Endothelial cell (in vitro differentiated cells): ENCODE data around the gene MAN2B2. TPM values are rescaled to one million over a fixed set of nuclear protein-coding genes. Genes with fewer than 3 reads are reported as not detected.

Source experiments
- DNase-seq: peaks from one replicate; pipeline ENCODE4 v3.0.0; 2021; ENCODE audit warnings: low spot score
- H3K27ac Mint-ChIP-seq: one replicate; pipeline ENCODE4 v1.8.0; 2021; ENCODE audit warnings: mixed read lengths, inconsistent platforms; ENCODE audit not compliant: unreplicated experiment
- H3K27me3 Mint-ChIP-seq: one replicate; pipeline ENCODE4 v1.8.0; 2021; ENCODE audit warnings: mild to moderate bottlenecking, moderate library complexity, mixed read lengths, inconsistent platforms; ENCODE audit not compliant: unreplicated experiment
- H3K36me3 Mint-ChIP-seq: one replicate; pipeline ENCODE4 v1.8.0; 2021; ENCODE audit warnings: mild to moderate bottlenecking, low read depth, mixed read lengths, inconsistent platforms; ENCODE audit not compliant: unreplicated experiment
- H3K4me1 Mint-ChIP-seq: one replicate; pipeline ENCODE4 v1.8.0; 2021; ENCODE audit warnings: mild to moderate bottlenecking, mixed read lengths, inconsistent platforms; ENCODE audit not compliant: unreplicated experiment
- H3K4me3 Mint-ChIP-seq: one replicate; pipeline ENCODE4 v1.8.0; 2021; ENCODE audit warnings: mild to moderate bottlenecking, mixed read lengths, inconsistent platforms; ENCODE audit not compliant: unreplicated experiment
- H3K9me3 Mint-ChIP-seq: one replicate; pipeline ENCODE4 v1.8.0; 2021; ENCODE audit warnings: mixed read lengths, inconsistent platforms; ENCODE audit not compliant: unreplicated experiment
- CTCF ChIP-seq: fragments of 200-600 bp; sonication (generic); IDR thresholded peaks from one replicate; pipeline ENCODE4 v1.5.0; 2021; ENCODE audit warnings: antibody characterized with exemption; ENCODE audit not compliant: unreplicated experiment
- total RNA-seq: library from RNA; stranded (reverse); fragmentation: NEBNext Ultra II Directional; extraction: Animal tissue kit (Norgen Biotek cat#: 25700); gene quantifications from one replicate; pipeline ENCODE4 v1.2.1, GENCODE V29; 2021; ENCODE audit not compliant: unreplicated experiment

The MAN2B2 gene
- total RNA-seq, 1 donor from 2014 or later: 12.5 TPM

DNA sequence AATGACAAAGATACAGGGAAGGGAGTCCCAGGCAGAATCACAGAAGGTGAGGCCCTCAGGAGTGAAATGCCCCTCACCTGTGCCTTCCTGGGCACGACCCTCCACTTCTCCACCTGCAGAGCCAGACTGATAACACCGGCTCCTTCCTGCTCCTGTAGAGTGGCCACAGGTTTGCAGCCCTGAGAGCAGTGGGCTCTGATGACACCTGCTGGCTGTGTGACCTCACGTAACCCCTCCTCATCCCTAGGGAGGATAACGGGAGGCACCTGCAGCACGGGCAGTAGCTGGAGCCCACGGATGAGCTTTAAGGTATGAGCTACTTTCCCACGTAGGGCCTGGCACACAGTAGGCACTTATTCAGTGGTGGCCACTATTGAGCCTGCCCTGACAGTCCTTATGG, 25.5 kb upstream of the MAN2B2 start:
- Mint-ChIP-seq H3K27ac (no peak overlapping the region), H3K27me3 (peaks cover 4% of the 10 kb centered on the region), H3K4me1 (no peaks in the 10 kb centered on the region), H3K4me3 (no peak overlapping the region), H3K36me3 (no peaks in the 10 kb centered on the region), H3K9me3 (no peaks in the 10 kb centered on the region)
- no peak for TF ChIP-seq CTCF
- no peak for DNase-seq

DNA sequence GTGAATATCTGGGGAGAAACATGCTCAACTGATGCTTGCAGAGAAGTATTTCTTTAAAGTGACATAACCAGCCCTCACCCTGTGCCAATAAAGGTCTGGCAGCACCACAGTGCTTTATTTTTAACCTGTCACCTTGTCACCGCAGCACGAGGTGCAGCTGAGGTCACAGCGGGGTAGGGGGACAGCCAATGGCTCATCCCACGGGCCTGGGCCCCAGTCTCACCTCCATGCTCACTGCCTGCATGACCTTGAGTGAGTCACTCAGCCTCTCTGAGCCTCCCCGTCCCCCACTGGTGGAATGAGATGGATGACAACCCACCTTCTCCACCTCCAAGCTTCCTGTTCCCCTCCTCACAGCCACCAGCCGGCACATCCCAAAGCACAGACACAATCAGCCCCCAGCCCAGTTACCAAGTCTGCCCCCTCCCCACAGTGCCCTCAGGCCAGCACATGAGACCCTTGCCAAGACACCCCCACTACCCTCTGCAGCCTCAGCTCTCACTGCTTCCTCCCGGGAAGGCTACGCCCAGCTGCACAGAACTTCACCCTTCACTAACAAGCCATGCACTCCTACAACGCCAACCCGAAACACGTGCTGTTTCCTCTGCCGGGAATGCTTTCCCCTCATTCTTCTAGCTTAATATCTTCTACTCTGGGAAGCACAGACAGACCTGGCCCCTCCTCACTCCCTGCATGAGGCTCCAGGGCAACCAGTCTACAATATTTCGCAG, 24.9 kb upstream of the MAN2B2 start:
- Mint-ChIP-seq H3K27ac (no peak overlapping the region), H3K27me3 (peaks cover 4% of the 10 kb centered on the region), H3K4me3 (no peak overlapping the region)

DNA sequence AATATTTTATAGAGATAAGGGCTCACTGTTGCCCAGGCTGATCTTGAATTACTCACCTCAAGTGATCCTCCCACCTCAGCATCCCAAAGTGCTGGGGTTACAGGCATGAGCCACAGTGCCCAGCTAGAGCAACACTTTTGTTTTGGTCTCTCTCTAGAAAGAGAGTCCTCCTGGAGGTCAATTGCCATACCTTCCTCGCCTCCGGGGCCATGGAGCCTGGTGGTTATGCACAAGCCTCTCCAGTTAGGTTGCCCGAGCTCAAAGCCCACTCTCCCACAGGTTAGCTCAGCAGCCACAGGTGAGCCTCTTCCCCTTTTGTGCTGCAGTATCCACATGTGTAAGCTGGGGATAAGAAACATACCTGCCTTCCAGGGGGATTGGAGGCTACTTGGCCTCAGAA, 24.2 kb upstream of the MAN2B2 start:
- H3K4me1 Mint-ChIP-seq: no peaks in the 10 kb centered on the region
- H3K27ac Mint-ChIP-seq: no peak overlapping the region
- no peaks in the 10 kb centered on the region for H3K9me3 Mint-ChIP-seq
- no peaks in the 10 kb centered on the region for H3K36me3 Mint-ChIP-seq
- peaks cover 4% of the 10 kb centered on the region for H3K27me3 Mint-ChIP-seq
- no peak for TF ChIP-seq CTCF
- no peak for DNase-seq
- H3K4me3 Mint-ChIP-seq: no peak overlapping the region

More for the DNA sequence above, 24.9 kb upstream of the MAN2B2 start:
- DNase-seq: no peak
- no peaks in the 10 kb centered on the region for H3K9me3 Mint-ChIP-seq
- H3K36me3 Mint-ChIP-seq: no peaks in the 10 kb centered on the region
- no peaks in the 10 kb centered on the region for H3K4me1 Mint-ChIP-seq
- TF ChIP-seq CTCF: no peak

DNA sequence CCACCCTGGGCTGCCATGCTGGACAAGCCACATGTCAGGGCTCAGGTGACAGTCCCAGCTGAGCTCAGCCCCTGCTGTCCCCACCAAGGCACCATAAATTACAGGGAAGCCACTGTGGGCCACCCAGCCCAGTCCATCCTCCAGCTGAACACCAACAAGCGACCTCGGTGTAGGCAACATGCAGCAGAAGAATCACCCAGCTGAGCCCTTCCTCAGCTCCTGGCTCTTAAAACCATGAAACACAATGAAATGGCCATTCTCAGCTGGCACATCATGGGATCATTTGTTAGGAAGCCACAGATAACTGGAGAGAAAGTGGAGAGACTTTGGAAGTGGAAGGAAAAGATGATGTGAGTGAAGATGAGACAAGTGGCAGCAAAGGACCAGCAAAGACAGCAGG, 23.3 kb upstream of the MAN2B2 start:
- Mint-ChIP-seq H3K4me1 (no peaks in the 10 kb centered on the region), H3K9me3 (no peaks in the 10 kb centered on the region), H3K27me3 (peaks cover 4% of the 10 kb centered on the region), H3K27ac (no peak overlapping the region), H3K4me3 (no peak overlapping the region), H3K36me3 (no peaks in the 10 kb centered on the region)
- TF ChIP-seq CTCF: no peak
- DNase-seq: no peak

GRCh38 chr4:6555519-6555918, 19.5 kb upstream of the MAN2B2 start:
- no peak overlapping the region for H3K4me3 Mint-ChIP-seq
- peaks cover 11% of the 10 kb centered on the region for H3K27me3 Mint-ChIP-seq
- H3K4me1 Mint-ChIP-seq: no peaks in the 10 kb centered on the region
- H3K36me3 Mint-ChIP-seq: no peaks in the 10 kb centered on the region
- H3K9me3 Mint-ChIP-seq: no peaks in the 10 kb centered on the region
- DNase-seq: no peak
- no peak overlapping the region for H3K27ac Mint-ChIP-seq
- TF ChIP-seq CTCF: no peak
